ENCODE measurements around the gene SMIM14.

Gene SMIM14

GRCh38 chr4:39614487-39615162 lies 24.0 kb downstream of the SMIM14 start:
- DNase-seq (ENCODE audit: low spot score), result no peak
- ATAC-seq (ENCODE audit: low read depth), result peak; percentile 80
- Histone ChIP-seq H3K36me3 (ENCODE audit: low read depth) (no peaks in the 10 kb centered on the region), H3K27me3 (ENCODE audit: insufficient read depth, poor library complexity, severe bottlenecking) (no peaks in the 10 kb centered on the region), H3K4me1 (ENCODE audit: insufficient read depth, poor library complexity, severe bottlenecking) (peaks cover 22% of the 10 kb centered on the region), H3K27ac (ENCODE audit: poor library complexity, severe bottlenecking) (no peak overlapping the region), H3K4me3 (ENCODE audit: severe bottlenecking) (no peak overlapping the region), H3K9me3 (ENCODE audit: severe bottlenecking) (no peaks in the 10 kb centered on the region)
- no peak for TF ChIP-seq CTCF (IDR thresholded peaks at IDR 0.05; ENCODE audit: poor library complexity, severe bottlenecking)

DNA sequence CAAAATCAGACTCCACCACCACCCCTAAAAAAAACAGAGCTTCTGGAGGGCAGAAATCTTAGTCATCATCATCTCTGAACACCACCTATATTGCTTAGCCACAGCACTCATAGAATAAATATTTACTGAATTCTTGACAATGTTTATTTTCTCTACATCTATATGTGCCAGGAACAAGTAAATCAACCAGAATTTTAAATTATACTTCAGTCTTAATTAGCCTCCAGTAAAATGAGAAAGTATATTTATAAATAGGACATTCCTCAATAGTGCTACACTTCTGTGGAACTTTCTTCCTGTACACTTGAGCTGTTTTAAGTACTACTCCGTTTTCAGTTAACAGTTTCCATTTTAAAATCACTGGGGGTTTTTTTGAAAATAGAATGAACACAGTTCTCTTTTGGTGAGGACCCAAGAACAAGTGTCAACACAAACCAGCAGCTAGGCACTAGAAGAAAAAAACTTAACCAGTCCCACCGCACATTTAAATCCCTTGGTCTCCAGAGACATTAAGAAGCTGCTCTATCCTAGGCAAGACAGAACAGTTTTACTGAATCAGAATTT lies 25.5 kb downstream of the SMIM14 start:
- H3K36me3 ChIP-seq (ENCODE audit: low read depth), result no peaks in the 10 kb centered on the region
- peak; percentile 74 for ATAC-seq (ENCODE audit: low read depth)

DNA sequence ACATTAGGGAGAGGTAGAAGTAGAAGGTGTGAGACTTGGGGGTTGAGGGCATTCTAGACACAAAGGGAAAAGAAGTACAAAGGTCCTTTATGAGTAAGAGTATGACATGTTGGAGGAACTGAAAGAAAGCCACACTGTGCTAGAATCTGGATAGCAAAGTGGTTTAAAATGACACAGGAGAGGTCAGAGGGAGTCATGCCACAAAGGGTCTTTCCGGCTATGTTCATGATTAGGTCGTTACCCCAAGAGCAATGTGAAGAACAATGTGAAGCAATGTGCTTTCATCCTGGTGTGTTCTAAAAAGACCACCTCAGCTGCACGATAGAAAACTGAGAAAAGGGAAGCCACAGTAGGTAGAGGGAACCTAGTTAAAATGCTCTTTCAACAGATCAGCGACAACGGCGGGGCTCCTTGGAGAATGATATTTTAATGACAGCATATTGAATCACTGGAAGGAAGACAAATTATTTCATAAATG lies 29.2 kb downstream of the SMIM14 start:
- H3K27me3 ChIP-seq (ENCODE audit: insufficient read depth, poor library complexity, severe bottlenecking), result no peaks in the 10 kb centered on the region
- ATAC-seq (ENCODE audit: low read depth) (no peak), DNase-seq (ENCODE audit: low spot score) (no peak)
- H3K27ac ChIP-seq (ENCODE audit: poor library complexity, severe bottlenecking), result no peak overlapping the region
- peaks cover 12% of the 10 kb centered on the region for H3K4me1 ChIP-seq (ENCODE audit: insufficient read depth, poor library complexity, severe bottlenecking)
- no peaks in the 10 kb centered on the region; the same call in 1 of the 2 replicates for H3K36me3 ChIP-seq (ENCODE audit: low read depth)
- TF ChIP-seq CTCF (IDR thresholded peaks at IDR 0.05; ENCODE audit: poor library complexity, severe bottlenecking), result no peak
- peaks cover 2% of the 10 kb centered on the region for H3K9me3 ChIP-seq (ENCODE audit: severe bottlenecking)
- no peak overlapping the region for H3K4me3 ChIP-seq (ENCODE audit: severe bottlenecking)

More for the DNA sequence above, 25.5 kb downstream of the SMIM14 start:
- Histone ChIP-seq H3K4me3 (ENCODE audit: severe bottlenecking) (no peak overlapping the region), H3K27me3 (ENCODE audit: insufficient read depth, poor library complexity, severe bottlenecking) (no peaks in the 10 kb centered on the region), H3K27ac (ENCODE audit: poor library complexity, severe bottlenecking) (no peak overlapping the region), H3K9me3 (ENCODE audit: severe bottlenecking) (no peaks in the 10 kb centered on the region), H3K4me1 (ENCODE audit: insufficient read depth, poor library complexity, severe bottlenecking) (peaks cover 22% of the 10 kb centered on the region)
- TF ChIP-seq CTCF (IDR thresholded peaks at IDR 0.05; ENCODE audit: poor library complexity, severe bottlenecking), result no peak
- DNase-seq (ENCODE audit: low spot score), result no peak

DNA sequence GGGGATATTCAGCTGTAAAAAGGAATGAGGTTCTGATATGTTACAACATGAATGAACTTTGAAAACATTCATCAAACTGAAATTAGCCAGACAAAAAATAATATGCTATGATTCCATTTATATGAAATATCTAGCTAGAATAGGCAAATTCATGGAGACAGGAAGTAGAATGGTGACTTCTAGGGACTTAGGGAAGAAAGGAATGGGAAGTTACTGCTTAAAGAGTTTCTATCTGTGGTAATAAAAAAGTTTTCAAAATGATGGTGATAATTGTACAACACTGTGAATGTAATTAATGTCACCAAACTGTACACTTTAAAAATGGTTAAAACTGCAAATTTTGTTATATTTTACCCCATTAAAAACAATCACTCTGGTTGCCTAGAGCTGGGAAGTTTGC lies 30.2 kb downstream of the SMIM14 start:
- Histone ChIP-seq H3K4me3 (ENCODE audit: severe bottlenecking) (no peak overlapping the region), H3K27ac (ENCODE audit: poor library complexity, severe bottlenecking) (no peak overlapping the region), H3K36me3 (ENCODE audit: low read depth) (no peaks in the 10 kb centered on the region; the same call in 1 of the 2 replicates), H3K9me3 (ENCODE audit: severe bottlenecking) (peaks cover 2% of the 10 kb centered on the region), H3K4me1 (ENCODE audit: insufficient read depth, poor library complexity, severe bottlenecking) (peaks cover 10% of the 10 kb centered on the region), H3K27me3 (ENCODE audit: insufficient read depth, poor library complexity, severe bottlenecking) (no peaks in the 10 kb centered on the region)
- no peak for TF ChIP-seq CTCF (IDR thresholded peaks at IDR 0.05; ENCODE audit: poor library complexity, severe bottlenecking)
- ATAC-seq (ENCODE audit: low read depth) (no peak), DNase-seq (ENCODE audit: low spot score) (no peak)

DNA sequence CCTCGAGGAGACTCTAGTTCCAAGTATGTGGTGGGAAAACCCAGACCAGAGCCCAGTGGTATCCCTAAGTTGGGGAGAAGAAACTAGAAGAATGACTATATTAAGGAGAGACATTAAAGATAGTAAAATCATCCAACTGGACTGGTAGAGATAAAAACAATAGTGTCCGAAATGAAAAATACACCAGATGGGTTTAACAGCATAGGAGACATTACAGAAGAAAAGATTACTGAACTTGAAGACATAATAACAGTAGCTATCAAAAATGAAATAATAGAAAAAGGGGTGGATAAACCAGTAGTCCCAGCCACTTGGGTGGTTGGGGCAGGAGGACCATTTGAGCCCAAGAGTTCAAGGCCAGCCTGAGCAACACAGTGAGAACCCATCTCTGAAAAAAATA lies 31.9 kb downstream of the SMIM14 start:
- no peak overlapping the region for H3K4me3 ChIP-seq (ENCODE audit: severe bottlenecking)
- no peaks in the 10 kb centered on the region; the same call in none of the 2 replicates for H3K36me3 ChIP-seq (ENCODE audit: low read depth)
- DNase-seq (ENCODE audit: low spot score) (no peak), ATAC-seq (ENCODE audit: low read depth) (no peak)
- H3K9me3 ChIP-seq (ENCODE audit: severe bottlenecking), result peaks cover 2% of the 10 kb centered on the region
- H3K27ac ChIP-seq (ENCODE audit: poor library complexity, severe bottlenecking), result no peak overlapping the region
- no peak for TF ChIP-seq CTCF (IDR thresholded peaks at IDR 0.05; ENCODE audit: poor library complexity, severe bottlenecking)
- H3K4me1 ChIP-seq (ENCODE audit: insufficient read depth, poor library complexity, severe bottlenecking), result no peaks in the 10 kb centered on the region
- H3K27me3 ChIP-seq (ENCODE audit: insufficient read depth, poor library complexity, severe bottlenecking), result no peaks in the 10 kb centered on the region

All from RWPE2 (cell line).